SK-N-MC (cell line): ENCODE measurements around the gene ITPKB.

ENCODE experiments used
- DNase-seq: peaks from one replicate; pipeline ENCODE4 v3.0.0-alpha.2; 2011; ENCODE audit warnings: low read depth, low spot score
- H3K27ac ChIP-seq: fragments of 200-600 bp; sonication (generic); 2 replicates; pipeline ENCODE4 v1.5.1; 2016; ENCODE audit warnings: mixed run types
- H3K36me3 ChIP-seq: fragments of 200-600 bp; sonication (generic); 2 replicates; pipeline ENCODE4 v1.6.1; 2017; ENCODE audit warnings: antibody characterized with exemption, low read length, mixed read lengths; ENCODE audit not compliant: insufficient read depth
- H3K4me3 ChIP-seq: fragments of 200-600 bp; sonication (generic); 2 replicates; pipeline ENCODE4 v1.5.1; 2016
- H3K9ac ChIP-seq: fragments of 200-600 bp; sonication (generic); 2 replicates; pipeline ENCODE4 v1.8.0; 2017; ENCODE audit warnings: mixed run types, mixed read lengths; ENCODE audit not compliant: insufficient read length
- H3K9me3 ChIP-seq: fragments of 200-600 bp; sonication (generic); 2 replicates; pipeline ENCODE4 v1.6.1; 2017; ENCODE audit warnings: low read depth, mild to moderate bottlenecking, antibody characterized with exemption, low read length, moderate library complexity, mixed read lengths
- EZH2 ChIP-seq: fragments of 200-600 bp; sonication (generic); IDR thresholded peaks from one replicate; pipeline ENCODE4 v1.6.1; 2017; ENCODE audit warnings: antibody characterized with exemption
- FOXP2 ChIP-seq: optimal IDR thresholded peaks from 2 replicates; pipeline ENCODE3; 2011; ENCODE audit warnings: mild to moderate bottlenecking, moderate library complexity; ENCODE audit not compliant: insufficient read depth; ENCODE audit errors: extremely low read length, control extremely low read depth
- POLR2AphosphoS5 ChIP-seq: IDR thresholded peaks from 2 replicates; pipeline ENCODE4 v1.6.1; 2012; ENCODE audit warnings: mild to moderate bottlenecking, low read depth, low read length, borderline replicate concordance

Gene ITPKB

DNA sequence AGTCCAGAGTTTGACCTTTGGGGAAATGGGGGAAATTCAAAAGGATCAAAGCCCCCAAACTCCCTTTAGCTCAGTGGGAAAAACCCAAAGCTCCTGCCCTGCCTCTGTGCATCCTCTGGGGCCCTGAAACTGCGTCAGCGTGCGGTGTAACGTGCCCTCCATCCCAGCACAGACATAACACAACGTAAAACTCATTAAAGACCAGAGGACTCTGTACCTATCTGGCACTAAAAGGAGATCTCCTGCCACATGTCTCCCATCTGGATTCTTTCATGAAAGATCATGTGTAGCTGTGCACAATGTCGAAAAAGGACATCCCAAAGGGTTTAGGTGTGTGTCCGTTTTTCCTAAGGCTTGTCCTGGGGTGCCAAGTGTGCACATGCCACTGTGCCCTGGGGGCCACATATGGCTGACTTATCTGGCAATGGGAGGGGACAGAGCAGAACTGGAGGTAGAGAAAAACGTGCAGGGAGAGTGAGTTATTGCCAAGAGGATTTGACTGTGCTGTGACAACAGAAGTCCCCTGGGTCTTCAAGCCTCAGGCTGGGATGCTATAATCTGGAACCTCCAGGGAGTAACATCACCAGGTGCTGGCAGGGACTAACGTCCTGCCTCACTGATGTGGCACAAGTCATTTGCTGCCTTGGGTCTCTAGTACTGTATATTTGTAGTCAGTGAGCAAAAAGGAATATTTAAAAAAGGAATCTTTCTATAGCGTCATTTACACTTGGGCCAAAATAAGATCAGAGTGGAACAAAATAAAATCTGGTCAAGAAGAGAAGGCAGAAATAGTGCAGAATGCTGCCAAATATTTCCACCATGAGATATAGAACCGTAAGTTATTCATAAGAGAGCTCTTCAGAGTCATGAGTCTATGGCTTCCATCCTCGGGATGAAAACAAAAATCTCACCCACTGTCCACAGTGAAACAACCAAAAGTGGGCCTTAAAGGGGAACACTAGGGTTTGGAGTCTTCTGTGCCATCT is 52.3 kb downstream of the ITPKB start:
- no peak for DNase-seq
- H3K9me3 ChIP-seq: no peaks in the 10 kb centered on the region
- no peak for TF ChIP-seq POLR2AphosphoS5
- TF ChIP-seq FOXP2: no peak
- TF ChIP-seq EZH2: no peak
- H3K36me3 ChIP-seq: no peaks in the 10 kb centered on the region
- no peak overlapping the region for H3K4me3 ChIP-seq
- no peak overlapping the region for H3K27ac ChIP-seq
- no peak overlapping the region for H3K9ac ChIP-seq

DNA sequence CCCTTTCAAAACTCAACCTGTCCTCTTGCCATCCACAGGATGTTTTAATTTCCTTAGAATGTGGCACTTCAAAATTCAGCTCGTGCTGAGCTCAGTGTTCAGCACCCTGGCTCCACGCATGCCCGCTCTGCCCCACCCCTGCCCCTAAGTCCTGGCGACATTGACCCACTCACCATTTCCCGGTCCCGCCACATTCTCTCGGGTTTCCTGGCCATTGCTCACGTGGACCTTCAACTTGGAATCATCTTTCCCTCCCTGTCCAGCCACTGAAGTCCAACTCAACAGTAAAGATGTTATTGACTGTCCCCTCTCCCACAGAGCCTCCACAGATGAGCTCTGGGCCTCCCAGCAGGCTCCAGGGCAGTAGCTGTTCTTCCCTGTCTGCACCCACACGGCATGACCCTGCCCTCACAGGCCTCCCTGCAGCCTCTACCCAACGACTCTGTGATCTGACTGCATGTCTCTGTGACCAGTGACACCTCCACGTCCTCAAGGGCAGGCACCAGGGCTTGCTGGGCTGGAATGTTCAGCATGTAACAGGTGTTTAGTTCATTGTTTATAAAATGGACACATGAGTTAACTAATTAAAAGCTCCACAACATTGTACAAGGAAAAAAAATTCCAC is 53.8 kb downstream of the ITPKB start:
- H3K36me3 ChIP-seq: no peaks in the 10 kb centered on the region
- no peak for DNase-seq
- TF ChIP-seq EZH2: no peak
- TF ChIP-seq FOXP2: no peak
- TF ChIP-seq POLR2AphosphoS5: no peak
- H3K9me3 ChIP-seq: no peaks in the 10 kb centered on the region
- H3K4me3 ChIP-seq: no peak overlapping the region
- no peak overlapping the region for H3K27ac ChIP-seq
- H3K9ac ChIP-seq: no peak overlapping the region

DNA sequence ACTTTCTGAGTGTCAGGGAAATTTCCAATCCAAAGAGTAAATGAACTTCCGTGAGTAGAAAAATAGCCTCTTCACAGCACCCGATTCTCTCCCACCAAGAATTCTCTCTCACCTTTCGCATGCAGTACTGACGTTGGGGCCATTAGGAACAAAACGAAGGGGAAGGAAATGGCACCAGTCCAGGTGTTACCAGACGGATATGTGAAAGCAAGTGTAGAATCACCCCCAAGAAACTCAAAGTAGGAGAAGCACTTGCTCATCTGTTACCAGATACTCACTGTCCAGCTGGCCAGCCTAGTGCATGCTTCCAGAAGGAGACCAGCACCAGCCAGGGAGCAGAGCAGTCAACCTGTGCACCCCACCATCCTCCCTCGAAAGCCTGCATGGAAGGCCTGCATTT is 55.1 kb downstream of the ITPKB start:
- no peak for TF ChIP-seq POLR2AphosphoS5
- TF ChIP-seq EZH2: no peak
- no peak for TF ChIP-seq FOXP2
- Histone ChIP-seq H3K27ac (no peak overlapping the region), H3K36me3 (no peaks in the 10 kb centered on the region), H3K9ac (no peak overlapping the region), H3K4me3 (no peak overlapping the region), H3K9me3 (no peaks in the 10 kb centered on the region)
- no peak for DNase-seq

DNA sequence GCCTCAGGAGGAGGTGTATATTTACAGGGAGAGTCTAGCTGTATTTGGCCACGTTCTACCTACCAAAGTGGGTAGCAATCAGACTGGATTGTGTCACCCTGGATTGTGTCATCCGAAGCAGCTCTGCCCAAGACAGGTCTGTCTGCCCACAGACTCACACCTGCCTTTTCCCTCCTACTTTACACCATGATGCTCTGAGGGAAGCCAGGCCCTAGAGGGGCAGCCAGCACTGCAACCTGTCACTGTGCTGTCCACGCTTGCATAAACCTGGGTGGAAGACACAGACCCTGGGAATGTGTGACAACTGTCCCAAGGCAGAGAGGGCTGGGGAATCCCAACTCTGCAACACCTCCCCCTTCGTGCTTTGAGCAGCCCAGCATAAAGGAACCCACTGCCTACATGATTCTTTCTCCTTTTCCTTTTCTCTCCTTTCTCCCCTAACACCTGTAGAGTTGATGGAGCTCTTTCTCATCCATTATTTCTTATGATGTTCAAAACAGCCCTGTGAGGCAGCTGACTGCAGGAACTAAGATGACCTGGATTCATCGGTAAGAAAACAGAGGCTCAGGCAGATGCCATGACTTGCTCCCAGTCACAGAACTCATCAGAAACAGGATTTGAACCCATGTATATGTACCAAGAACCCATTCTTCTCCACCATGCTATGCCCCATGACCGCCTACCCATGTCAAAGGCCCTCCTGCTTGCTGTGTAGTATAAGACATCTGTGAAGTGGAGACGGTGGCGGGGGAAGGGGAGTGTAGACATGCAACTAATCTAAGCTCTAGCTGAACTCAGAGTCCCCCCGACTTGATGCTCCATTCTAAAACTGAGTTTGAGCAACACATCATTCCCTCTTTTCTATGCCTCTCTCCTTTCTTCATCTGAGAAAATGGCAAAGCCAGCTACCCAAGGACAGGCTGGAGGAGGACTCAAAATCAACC is 55.9 kb downstream of the ITPKB start:
- H3K9me3 ChIP-seq: no peaks in the 10 kb centered on the region
- TF ChIP-seq POLR2AphosphoS5: no peak
- no peak for TF ChIP-seq EZH2
- no peak for TF ChIP-seq FOXP2
- no peak overlapping the region for H3K4me3 ChIP-seq
- no peaks in the 10 kb centered on the region for H3K36me3 ChIP-seq
- H3K9ac ChIP-seq: no peak overlapping the region
- no peak overlapping the region for H3K27ac ChIP-seq
- no peak for DNase-seq

DNA sequence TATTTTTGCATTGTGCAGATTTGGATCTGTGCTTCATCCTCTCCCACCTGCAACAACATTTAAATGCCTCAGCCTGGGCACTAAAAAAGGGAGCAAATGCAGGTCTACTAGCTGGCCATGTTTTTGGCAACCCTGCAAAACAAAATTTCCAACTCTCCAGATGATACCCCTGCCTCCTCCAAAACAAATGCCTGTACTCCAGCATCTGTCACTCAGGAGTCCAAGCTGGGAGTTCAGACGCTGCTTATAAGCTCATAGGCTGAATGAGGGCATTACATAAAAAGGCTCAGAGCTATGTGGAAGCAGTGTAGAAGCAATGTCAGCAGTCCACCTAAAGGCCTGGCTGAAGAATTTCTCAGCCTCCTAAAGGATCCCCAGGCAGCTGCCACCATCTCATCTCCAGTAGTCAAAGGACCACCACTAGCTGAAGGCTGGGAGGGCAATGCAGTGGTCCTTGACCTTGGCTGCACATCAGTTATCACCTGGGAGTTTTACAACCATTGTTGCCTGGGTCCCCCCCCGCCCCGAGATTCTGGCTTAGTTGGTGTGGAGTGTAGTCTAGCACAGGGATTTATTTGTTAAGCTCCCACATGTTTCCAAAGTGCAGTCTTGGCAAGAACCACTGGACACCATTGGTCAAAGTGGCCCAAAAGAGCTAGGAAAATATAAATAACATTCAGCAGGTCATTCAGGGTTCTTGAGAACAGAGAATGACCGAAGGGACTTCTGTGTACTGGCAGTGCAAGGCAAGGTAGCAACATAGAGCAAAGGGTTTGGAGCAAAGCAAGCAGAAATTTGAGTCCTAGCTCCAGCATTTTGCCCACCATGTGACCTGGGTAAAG is 57.2 kb downstream of the ITPKB start:
- Histone ChIP-seq H3K9ac (no peak overlapping the region), H3K9me3 (no peaks in the 10 kb centered on the region), H3K4me3 (no peak overlapping the region), H3K36me3 (no peaks in the 10 kb centered on the region), H3K27ac (no peak overlapping the region)
- no peak for TF ChIP-seq POLR2AphosphoS5
- no peak for TF ChIP-seq FOXP2
- TF ChIP-seq EZH2: no peak
- no peak for DNase-seq

DNA sequence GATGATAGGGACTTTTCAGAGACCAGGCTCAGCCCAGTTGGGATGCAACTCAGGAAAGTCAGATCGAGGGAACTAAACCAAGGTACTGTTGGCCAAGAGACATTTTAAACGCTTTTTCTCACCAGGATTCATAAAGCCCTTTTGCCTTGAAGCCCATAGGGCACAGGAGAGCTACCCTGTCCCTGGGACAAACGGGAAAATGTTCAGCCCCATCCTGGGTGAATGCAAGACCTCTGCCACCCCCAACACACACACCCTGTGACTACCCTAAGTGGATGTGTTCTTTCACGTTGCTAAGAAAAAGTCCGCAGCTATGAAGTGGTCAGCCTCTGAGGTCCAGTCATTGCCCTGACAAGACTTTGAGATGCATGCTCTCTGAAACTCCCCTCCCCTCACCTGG is 58.4 kb downstream of the ITPKB start:
- no peak overlapping the region for H3K9ac ChIP-seq
- peak overlapping the region; percentile 70 for H3K4me3 ChIP-seq
- no peak for DNase-seq
- no peaks in the 10 kb centered on the region for H3K36me3 ChIP-seq
- TF ChIP-seq FOXP2: no peak
- TF ChIP-seq EZH2: no peak
- TF ChIP-seq POLR2AphosphoS5: no peak
- H3K27ac ChIP-seq: peak overlapping the region; percentile 57
- H3K9me3 ChIP-seq: no peaks in the 10 kb centered on the region

DNA sequence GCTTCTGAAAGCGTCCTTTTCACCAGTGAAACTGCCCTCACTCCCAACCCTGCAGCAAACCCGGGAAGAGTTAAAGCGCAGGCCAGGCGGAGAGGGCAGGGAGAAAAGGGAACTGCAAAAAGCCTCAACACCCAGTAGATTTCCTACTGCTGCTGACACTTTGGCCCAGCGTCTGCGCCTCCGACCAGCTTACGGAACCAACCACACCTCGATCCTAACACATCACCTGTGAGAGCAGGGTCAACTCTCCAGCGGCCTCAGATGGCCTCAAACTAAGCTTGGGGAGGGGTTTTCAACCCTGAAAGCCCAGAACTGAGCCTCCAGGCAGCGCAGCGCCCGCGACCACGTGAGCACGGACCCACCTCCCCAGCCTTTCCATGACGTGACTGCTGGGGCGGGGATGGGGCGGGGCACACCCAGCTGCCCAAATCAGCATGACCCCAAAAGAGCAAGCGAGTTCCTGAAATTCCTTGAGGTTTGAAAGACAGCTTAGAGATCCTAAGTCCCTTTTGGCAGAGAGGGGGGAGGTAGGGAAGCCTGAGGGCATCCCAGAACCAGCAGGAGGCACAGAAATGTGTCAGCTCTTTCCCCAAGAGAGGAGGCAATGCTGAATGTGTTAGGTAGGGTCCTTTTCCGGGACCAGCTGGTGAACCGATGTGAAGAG is 59.1 kb downstream of the ITPKB start:
- TF ChIP-seq EZH2 (no peak), POLR2AphosphoS5 (peak; percentile 50), FOXP2 (no peak)
- H3K27ac ChIP-seq: peak overlapping the region; percentile 57
- peak; percentile 77 for DNase-seq
- H3K9ac ChIP-seq: peak overlapping the region; percentile 11
- H3K36me3 ChIP-seq: no peaks in the 10 kb centered on the region
- no peaks in the 10 kb centered on the region for H3K9me3 ChIP-seq
- peak overlapping the region; percentile 70 for H3K4me3 ChIP-seq
